SU-DHL-6 (cell line): ENCODE data around the gene DCAF10.

Source experiments
- EZH2phosphoT487 ChIP-seq: fragments of 200-600 bp; sonication (generic), shearing (Covaris generic); conservative IDR thresholded peaks from 2 replicates; pipeline ENCODE4 v1.6.1; 2018; ENCODE audit warnings: mild to moderate bottlenecking, antibody characterized with exemption, low read length, moderate library complexity, mixed read lengths
- TF ChIP-seq, protein P1 (sequence below): fragments of 200-600 bp; sonication (generic); IDR thresholded peaks from one replicate; pipeline ENCODE4 v1.5.1; 2017; ENCODE audit warnings: antibody characterized with exemption, mild to moderate bottlenecking, low read length, moderate library complexity; ENCODE audit not compliant: insufficient read depth, poor library complexity, severe bottlenecking

DNA sequence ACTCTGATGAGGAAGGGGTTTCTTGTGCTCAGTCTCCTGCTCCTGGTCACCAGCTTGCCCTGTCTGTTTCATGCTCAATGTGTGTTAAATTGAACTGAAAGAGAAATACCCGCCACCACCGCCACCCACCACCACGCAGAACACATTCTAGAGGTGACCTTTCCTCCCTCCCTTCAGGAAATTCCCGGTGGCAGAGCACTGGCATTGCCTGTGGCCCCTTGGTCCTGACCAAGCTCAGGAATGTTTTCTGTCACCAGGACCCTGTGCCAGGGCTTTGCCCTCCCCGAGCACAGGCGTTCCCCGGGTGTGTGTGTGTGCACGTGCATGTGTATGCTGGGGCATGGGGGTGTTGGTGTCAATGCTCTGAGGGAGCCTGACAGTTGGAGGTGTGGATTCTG is 113.6 kb downstream of the DCAF10 start:
- TF ChIP-seq, protein P1, sequence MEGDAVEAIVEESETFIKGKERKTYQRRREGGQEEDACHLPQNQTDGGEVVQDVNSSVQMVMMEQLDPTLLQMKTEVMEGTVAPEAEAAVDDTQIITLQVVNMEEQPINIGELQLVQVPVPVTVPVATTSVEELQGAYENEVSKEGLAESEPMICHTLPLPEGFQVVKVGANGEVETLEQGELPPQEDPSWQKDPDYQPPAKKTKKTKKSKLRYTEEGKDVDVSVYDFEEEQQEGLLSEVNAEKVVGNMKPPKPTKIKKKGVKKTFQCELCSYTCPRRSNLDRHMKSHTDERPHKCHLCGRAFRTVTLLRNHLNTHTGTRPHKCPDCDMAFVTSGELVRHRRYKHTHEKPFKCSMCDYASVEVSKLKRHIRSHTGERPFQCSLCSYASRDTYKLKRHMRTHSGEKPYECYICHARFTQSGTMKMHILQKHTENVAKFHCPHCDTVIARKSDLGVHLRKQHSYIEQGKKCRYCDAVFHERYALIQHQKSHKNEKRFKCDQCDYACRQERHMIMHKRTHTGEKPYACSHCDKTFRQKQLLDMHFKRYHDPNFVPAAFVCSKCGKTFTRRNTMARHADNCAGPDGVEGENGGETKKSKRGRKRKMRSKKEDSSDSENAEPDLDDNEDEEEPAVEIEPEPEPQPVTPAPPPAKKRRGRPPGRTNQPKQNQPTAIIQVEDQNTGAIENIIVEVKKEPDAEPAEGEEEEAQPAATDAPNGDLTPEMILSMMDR: no peak
- TF ChIP-seq EZH2phosphoT487: no peak
